ENCODE measurements around the gene TSPYL4.
"Not testable (repeated sequence)": the region's sequence is repeated elsewhere in the genome, so short reads cannot be mapped to it uniquely, and the experiment has no call there.

TSPYL4 gene

DNA sequence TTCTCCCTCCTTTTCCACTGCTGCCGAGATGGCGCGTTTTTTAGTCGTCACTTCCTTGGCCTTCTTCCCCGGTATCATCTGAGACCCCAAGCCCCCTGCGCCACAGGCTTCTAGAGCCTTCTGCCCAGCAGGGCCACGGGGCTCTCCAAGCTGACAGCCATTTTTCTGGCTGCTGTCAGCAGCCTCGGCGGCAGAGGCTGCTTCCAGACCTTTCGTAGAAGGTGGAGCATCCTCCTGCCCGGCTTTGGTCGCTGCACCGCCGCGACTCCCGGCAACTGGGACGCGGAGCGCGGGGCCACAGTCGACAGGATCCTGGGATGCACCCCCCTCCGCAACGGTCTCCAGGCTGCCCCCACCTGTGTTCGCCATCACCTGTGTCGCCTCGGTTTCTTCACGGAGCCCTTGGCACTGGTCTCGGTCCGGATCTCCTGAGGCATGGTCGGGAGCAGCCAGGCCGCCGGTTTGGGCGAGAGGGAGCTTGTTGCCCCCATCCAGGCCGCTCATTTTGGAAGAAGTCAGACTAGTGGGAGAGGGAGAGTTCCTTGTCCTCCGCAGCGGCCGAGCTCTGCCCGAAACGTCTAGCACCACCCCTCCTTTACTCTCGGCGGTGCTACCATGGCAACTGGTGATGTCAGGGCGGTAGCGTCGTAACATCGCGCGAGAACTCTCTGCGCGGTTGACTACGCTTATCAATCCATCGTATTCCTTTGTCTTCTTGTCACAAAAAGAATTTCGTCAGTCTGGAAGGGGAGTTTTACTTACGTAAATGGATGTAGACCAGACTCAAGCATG is at the start of gene TSPYL4:
TSS of gene TSPYL4 (minus strand) at position 571 of the 792 bp plus-strand sequence. CDS start at position 504, 67 bp downstream.
- DNase-seq, result peak; percentile 89

GRCh38 chr6:116301104-116301503 is 47.2 kb upstream of the TSPYL4 start:
- no peak for DNase-seq

DNA sequence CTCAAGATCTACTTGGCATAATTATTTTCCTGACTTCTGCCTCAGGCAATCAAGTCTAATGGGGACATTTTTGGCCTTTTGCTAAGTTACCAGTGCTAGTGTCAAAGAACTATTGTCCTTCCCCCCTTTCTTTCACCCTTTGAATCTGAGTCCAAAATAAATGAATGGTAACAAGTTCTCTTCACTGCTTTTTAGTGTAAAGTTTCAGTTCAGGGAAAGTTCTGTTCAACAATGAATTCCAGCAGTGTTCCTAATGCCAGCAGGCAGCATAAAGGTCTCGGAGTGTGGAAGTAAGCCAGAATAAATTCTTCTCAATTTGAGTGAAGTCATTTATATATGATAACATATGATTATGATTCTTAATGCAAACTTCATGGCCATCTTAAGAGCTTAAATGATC is 46.7 kb upstream of the TSPYL4 start:
- no peak for DNase-seq

GRCh38 chr6:116298973-116299372 is 45.1 kb upstream of the TSPYL4 start:
- no peak for DNase-seq

DNA sequence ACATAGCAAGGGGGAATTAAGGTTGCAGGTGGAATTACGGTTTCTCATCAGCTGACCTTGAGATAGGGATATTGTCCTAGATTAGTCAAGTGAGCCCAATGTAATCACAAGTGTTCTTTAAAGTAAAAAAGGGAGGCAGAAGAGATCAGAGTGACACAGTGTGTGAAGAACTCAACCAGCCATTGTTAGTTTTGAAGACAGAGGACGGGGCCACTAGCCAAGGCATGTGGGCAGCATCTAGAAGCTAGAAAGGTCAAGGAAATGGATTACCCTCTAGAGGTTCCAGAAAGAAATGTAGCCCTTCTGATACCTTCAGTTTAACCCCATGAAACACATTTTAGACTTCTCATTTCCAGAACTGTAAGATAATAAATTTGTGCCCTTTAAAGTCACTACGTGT is 44.4 kb upstream of the TSPYL4 start:
- no peak for DNase-seq

GRCh38 chr6:116292553-116292952 is 38.7 kb upstream of the TSPYL4 start:
- DNase-seq, result no peak

DNA sequence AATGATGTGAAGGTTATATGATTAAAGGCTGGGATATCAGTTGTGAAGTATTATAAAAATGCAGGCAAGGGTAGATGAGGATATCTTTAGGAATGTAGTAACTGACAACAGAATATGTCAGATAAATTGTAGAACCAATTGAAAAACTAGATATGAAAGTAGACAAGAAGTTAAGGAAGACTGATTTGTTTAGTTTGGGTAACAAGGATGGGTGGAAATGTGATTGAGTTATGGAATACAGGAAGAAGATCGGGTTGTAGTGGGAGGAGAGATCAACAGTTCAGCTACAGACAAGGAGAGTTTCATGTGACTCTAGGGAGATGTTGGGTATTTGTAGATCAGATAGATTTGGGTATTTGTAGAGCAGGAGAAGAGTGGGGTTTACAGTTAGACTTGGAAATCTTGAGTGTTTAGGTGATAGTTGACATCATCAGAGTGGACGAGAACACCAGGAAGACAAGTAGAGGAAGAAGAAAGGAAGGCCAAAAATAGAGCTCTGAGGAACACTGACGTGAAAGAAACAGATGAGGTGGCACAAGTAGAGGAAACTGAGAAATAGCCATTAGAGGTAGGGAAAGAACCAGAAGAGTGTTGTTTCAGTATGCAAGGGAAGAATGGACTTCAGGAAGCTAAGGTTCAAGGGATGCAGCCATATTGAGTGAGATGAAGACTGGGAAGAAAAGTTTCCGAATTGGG is 38.0 kb upstream of the TSPYL4 start:
- no peak for DNase-seq

DNA sequence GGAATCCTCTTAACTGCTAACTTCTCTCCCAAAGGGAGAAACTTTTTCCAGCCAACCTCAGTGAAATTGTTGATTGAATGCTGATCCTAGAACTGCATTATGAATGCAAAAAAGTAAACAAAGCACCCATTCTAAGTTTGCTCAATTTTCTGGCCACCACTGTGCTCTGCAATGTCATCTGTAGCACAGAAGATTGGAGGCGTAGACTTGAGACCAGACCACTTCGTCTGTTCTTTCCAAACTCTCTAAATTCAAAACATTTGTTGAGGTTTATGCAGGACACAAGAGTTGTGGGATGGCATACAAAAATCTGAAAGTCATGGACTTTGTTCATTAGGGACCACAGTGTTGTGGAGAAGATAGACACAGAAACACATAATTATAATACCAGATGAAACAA is 36.9 kb upstream of the TSPYL4 start:
- DNase-seq, result no peak

GRCh38 chr6:116289876-116290275 is 36.0 kb upstream of the TSPYL4 start:
- no peak for DNase-seq

DNA sequence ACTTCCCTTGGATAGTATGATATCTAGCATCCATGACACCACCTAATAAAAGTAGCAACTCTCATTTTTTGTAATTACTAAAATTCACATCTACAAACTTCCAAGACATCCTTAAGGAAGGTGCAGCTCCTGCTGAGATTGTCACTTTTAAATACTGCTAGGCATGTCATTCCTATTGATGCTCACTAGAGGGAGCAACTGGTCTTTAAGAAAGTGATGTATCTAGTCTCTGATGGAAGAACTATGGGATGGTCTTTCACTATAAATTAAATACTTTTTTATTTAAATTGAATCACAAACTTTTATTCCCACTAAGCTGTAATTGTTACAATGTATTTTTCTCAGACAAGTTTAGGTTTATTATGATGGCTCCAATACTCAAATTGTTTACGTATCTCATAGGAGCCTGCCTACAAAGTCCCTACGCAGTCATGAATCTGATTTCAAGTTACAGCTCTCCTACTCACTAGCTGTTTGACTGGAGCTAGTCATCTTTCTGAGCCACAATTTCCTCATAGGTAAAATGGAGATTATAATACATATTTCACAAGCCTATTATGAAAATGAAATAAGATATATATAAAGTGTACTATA is 33.9 kb upstream of the TSPYL4 start:
- no peak for DNase-seq

GRCh38 chr6:116286773-116287358 is 33.0 kb upstream of the TSPYL4 start:
- no peak for DNase-seq

DNA sequence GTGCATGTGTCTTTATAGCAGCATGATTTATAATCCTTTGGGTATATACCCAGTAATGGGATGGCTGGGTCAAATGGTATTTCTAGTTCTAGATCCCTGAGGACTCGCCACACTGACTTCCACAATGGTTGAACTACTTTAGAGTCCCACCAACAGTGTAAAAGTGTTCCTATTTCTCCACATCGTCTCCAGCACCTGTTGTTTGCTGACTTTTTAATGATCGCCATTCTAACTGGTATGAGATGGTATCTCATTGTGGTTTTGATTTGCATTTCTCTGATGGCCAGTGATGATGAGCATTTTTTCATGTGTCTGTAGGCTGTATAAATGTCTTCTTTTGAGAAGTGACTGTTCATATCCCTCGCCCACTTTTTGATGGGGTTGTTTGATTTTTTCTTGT is 31.1 kb upstream of the TSPYL4 start:
- not testable (repeated sequence) for DNase-seq

GRCh38 chr6:116283191-116283590 is 29.3 kb upstream of the TSPYL4 start:
- no peak for DNase-seq

DNA sequence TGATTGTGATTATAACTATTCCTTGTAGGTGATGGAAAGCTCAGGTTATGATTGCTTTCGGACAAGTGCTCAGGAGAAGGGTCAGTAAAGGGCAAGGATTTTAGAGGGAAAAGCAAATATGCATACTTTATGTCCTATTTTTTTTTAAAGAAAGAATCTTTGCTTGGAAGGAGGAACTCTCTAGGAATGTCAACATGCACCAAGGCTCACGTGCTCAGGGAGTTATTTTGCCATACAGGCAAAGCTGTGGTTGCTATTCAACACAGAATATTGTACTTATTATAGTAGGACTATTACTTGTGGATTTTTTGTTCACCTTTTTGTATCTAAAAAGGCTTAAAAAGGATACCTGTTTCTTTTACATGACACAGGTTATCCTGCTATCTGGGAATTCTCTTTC is 28.8 kb upstream of the TSPYL4 start:
- DNase-seq, result no peak

GRCh38 chr6:116280933-116281316 is 27.1 kb upstream of the TSPYL4 start:
- DNase-seq, result no peak

DNA sequence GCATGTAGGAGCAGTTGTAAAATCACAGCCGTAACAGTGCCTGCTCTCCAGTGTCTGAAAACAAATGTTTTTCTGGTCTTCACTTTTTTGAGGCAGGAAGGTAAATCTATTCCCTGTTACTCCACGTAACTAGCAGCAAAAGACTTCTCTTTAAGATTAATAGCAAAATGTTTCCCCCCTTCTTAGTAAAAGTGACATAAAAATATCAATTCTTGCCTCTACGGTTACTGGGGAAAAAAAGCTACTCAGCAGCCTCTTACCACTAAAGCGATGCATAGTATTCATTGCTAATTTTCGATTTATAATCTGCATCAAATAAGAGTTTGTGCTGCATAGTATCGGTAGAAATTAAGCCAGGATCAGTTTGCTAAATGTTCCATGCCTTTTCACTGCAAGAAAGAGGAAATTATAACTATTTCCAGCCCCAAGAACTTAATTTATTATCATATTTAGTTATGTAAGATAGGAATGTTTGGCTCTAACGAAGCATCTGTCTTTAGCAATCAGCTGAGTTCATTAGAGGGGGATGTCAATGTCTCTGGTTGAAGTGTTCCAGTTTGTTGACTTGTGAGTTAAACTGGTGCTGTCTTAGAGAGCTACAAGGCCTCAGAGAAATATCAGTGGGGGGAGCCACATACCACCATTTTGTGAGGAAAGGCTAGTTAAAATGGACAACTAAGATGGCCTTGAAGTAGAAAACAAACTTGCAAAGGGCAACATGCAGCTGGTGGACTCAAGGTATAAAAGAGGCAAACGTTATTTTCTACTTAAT is 26.5 kb upstream of the TSPYL4 start:
- DNase-seq, result no peak

- DNase-seq, result peak; percentile 90
Observed at GRCh38 chr6:116279232-116280160, 25.6 kb upstream of the TSPYL4 start, which contains the start of gene TSPYL1. Gene TSPYL1 (minus strand): TSS chr6:116279930. CDS start chr6:116279830, 100 bp downstream.

- no peak for DNase-seq
Observed at GRCh38 chr6:116278854-116279231, 25.0 kb upstream of the TSPYL4 start.

- DNase-seq, result peak; percentile 19
Observed at GRCh38 chr6:116278481-116278829, 24.6 kb upstream of the TSPYL4 start.

DNA sequence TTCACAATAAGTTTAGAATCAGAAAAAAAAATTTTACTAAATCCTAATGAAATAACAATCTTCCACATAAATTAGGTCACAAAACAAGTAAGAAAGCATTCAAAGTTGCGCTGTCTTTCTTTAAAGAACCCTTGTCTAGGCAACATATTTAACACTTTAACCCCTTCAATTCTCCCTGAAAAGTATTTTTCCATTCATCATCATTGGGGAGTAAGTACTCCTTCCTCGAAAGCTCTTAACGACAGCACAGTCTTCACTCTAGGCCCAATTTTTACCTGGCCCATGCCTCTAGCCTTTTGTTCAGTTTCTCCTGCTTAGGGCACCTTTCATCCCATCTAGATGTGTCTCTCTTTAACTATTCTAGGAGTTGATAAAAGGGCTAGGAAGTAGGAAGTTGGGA is 23.2 kb upstream of the TSPYL4 start:
- no peak for DNase-seq

- no peak for DNase-seq
Observed at GRCh38 chr6:116271149-116271708, 17.4 kb upstream of the TSPYL4 start.
